Endothelial cell of umbilical vein (primary cell): ENCODE results near the gene FNDC8. TPM values are rescaled to one million over a fixed set of nuclear protein-coding genes. Genes with fewer than 3 reads are reported as not detected.

Source experiments
- BruUV-seq: library from RNA; stranded (reverse); fragments of 400-500 nt; replicated peaks from 2 replicates; lab custom pipeline; 2021; lab: Mats Ljungman, UMichigan
- CTCF ChIA-PET: fragments of 300-600, 350-600 bp; sonication (Branson Sonifier 250); formaldehyde crosslinking; loops from one replicate; lab custom pipeline; 2021; ENCODE audit warnings: antibody characterized with exemption, inconsistent platforms; lab: Charles Lee
- POLR2A ChIA-PET: fragments of 300-600, 350-600 bp; sonication (Branson Sonifier 250); formaldehyde crosslinking; loops from one replicate; lab custom pipeline; 2021; ENCODE audit warnings: antibody characterized with exemption, inconsistent platforms; lab: Charles Lee
- DNase-seq: peaks from one replicate; pipeline ENCODE4 v3.0.0-alpha.2; 2011; ENCODE audit warnings: low read depth, low spot score
- FAIRE-seq: peaks from 2 replicates; lab custom pipeline; 2011; peaks lifted over from hg19 to GRCh38; lab: Jason Lieb, UNC
- H2AFZ ChIP-seq: 2 replicates; pipeline ENCODE4 v1.6.0; 2012; ENCODE audit warnings: low read depth, low read length, control low read depth, inconsistent platforms
- H3K27ac ChIP-seq: 2 replicates; pipeline ENCODE4 v1.5.1; 2011; ENCODE audit warnings: low read depth, mild to moderate bottlenecking, control low read depth, low read length, moderate library complexity; ENCODE audit not compliant: insufficient read depth
- H3K27me3 ChIP-seq, 2 experiments: 2 replicates each; pipeline versions ENCODE4 v1.6.0 to v1.6.1; 2011; ENCODE audit warnings: low read length in 2 of 2, mixed read lengths in 1 of 2; ENCODE audit not compliant: control insufficient read depth in 2 of 2, insufficient read depth in 2 of 2
- H3K36me3 ChIP-seq, 2 experiments: 2 replicates in 1 of 2; 3 replicates in 1 of 2; pipeline ENCODE4 v1.5.1; 2011; ENCODE audit warnings: low read length in 2 of 2, mild to moderate bottlenecking in 1 of 2, moderate library complexity in 1 of 2; ENCODE audit not compliant: control insufficient read depth in 2 of 2, insufficient read depth in 2 of 2; ENCODE audit errors: extremely low read depth in 1 of 2
- H3K4me1 ChIP-seq: 3 replicates; pipeline ENCODE4 v1.5.1; 2011; ENCODE audit warnings: mild to moderate bottlenecking, low read length; ENCODE audit not compliant: control insufficient read depth, insufficient read depth; ENCODE audit errors: extremely low read depth
- H3K4me2 ChIP-seq: 2 replicates; pipeline ENCODE4 v1.6.1; 2011; ENCODE audit warnings: low read length, control low read depth, mixed read lengths; ENCODE audit not compliant: insufficient read depth
- H3K4me3 ChIP-seq, 3 experiments: fragments of 200-600 bp in 1 of 3; sonication (generic), shearing (Covaris generic) in 1 of 3; replicated peaks in 1 of 3; 2 replicates each; pipeline ENCODE4 v1.5.1; 2011 to 2016; ENCODE audit warnings: control low read depth in 3 of 3, low read length in 3 of 3, mild to moderate bottlenecking in 2 of 3, inconsistent platforms in 1 of 3, low read depth in 1 of 3, moderate library complexity in 1 of 3; ENCODE audit not compliant: insufficient read depth in 1 of 3
- H3K79me2 ChIP-seq: 2 replicates; pipeline ENCODE4 v1.6.0; 2012; ENCODE audit warnings: low read length, inconsistent platforms; ENCODE audit not compliant: control insufficient read depth, insufficient read depth
- H3K9ac ChIP-seq: replicated peaks from 2 replicates; pipeline ENCODE3; 2011; ENCODE audit warnings: low read length, control low read depth; ENCODE audit not compliant: insufficient read depth; ENCODE audit errors: extremely low read depth
- H3K9me1 ChIP-seq: replicated peaks from 3 replicates; pipeline ENCODE4 v1.6.0; 2011; ENCODE audit warnings: mild to moderate bottlenecking, low read length; ENCODE audit not compliant: control insufficient read depth, insufficient read depth; ENCODE audit errors: extremely low read depth
- H3K9me3 ChIP-seq: replicated peaks from 2 replicates; pipeline ENCODE4 v1.5.1; 2012; ENCODE audit warnings: low read length, inconsistent platforms; ENCODE audit not compliant: control insufficient read depth, insufficient read depth
- H4K20me1 ChIP-seq: replicated peaks from 2 replicates; pipeline ENCODE3; 2011; ENCODE audit warnings: mild to moderate bottlenecking, low read length; ENCODE audit not compliant: control insufficient read depth, insufficient read depth; ENCODE audit errors: extremely low read depth
- CTCF ChIP-seq, 2 donors: IDR thresholded peaks; 1 replicate in 1 of 2; 2 replicates in 1 of 2; pipeline ENCODE4 v1.5.1; 2011; ENCODE audit warnings: low read length in 2 of 2, mild to moderate bottlenecking in 2 of 2, moderate library complexity in 2 of 2, control low read depth in 1 of 2, inconsistent platforms in 1 of 2, low read depth in 1 of 2; ENCODE audit not compliant: insufficient read depth in 1 of 2; ENCODE audit errors: extremely low read depth in 1 of 2
- GATA2 ChIP-seq: IDR thresholded peaks from 2 replicates; pipeline ENCODE4 v1.7.0; 2011; ENCODE audit warnings: low read depth, mild to moderate bottlenecking, moderate library complexity, mixed read lengths, low read length; ENCODE audit not compliant: insufficient read length, insufficient read depth
- MAX ChIP-seq: IDR thresholded peaks from 2 replicates; pipeline ENCODE4 v1.6.1; 2011; ENCODE audit not compliant: insufficient read depth, insufficient read length
- MYC ChIP-seq: IDR thresholded peaks from one replicate; pipeline ENCODE4 v1.6.1; 2011; ENCODE audit warnings: mild to moderate bottlenecking, low read depth, low read length
- POLR2A ChIP-seq: IDR thresholded peaks from 2 replicates; pipeline ENCODE4 v1.6.1; 2012; ENCODE audit warnings: low read depth, mild to moderate bottlenecking, control low read depth, low read length
- dilution Hi-C: fragments of 300-500 bp; cut with MboI; formaldehyde crosslinking; loops from one replicate; pipeline ENCODE4 v1.15.0; 2019; ENCODE audit warnings: low sequenced_read_pairs; ENCODE audit not compliant: extremely low pct_ligation_motif_present
- intact Hi-C: fragments of 100-400 bp; cut with micrococcal nuclease; formaldehyde crosslinking; loops from one replicate; pipeline ENCODE4 v1.10.0; 2022
- polyA plus RNA-seq, 4 experiments: library from polyadenylated mRNA; depleted of rRNA in 3 of 4; stranded (reverse) in 3 of 4; unstranded in 1 of 4; fragments of >200 nt; gene quantifications; 2 replicates each; pipeline versions ENCODE4 v1.2.1 to v1.2.3, GENCODE V29; 2011 to 2012; ENCODE audit warnings: missing spikeins in 1 of 4
- total RNA-seq: library from RNA; stranded (reverse); gene quantifications from 2 replicates; pipeline ENCODE4 v1.2.3, GENCODE V29; 2021

Gene FNDC8
- total and polyA plus RNA-seq, 2 donors (not counting 3 experiments of a cell fraction or from before 2014, with no cell fraction given): not detected

- no TSS peak for BruUV-seq
- FAIRE-seq: no peak
- POLR2A ChIA-PET: no interaction called here
Observed at GRCh38 chr17:35148144-35148543, 26.7 kb downstream of the FNDC8 start.

More at GRCh38 chr17:35148144-35148543, 26.7 kb downstream of the FNDC8 start:
- no peak overlapping the region for H3K4me2 ChIP-seq
- no peak overlapping the region for H3K9ac ChIP-seq
- no peak for DNase-seq
- no peaks in the 10 kb centered on the region for H4K20me1 ChIP-seq
- H3K79me2 ChIP-seq: no peaks in the 10 kb centered on the region
- dilution Hi-C loops (no loop called here), intact Hi-C loops (loop anchor here (10.0 kb wide), 1 partner anchor 387 kb away; the partner anchor contains the start of gene SLFN12L)
- no peak overlapping the region for H3K27ac ChIP-seq
- no peaks in the 10 kb centered on the region for H3K4me1 ChIP-seq
- H3K36me3 ChIP-seq: no peaks in the 10 kb centered on the region
- peaks cover 4 to 11% of the 10 kb centered on the region in 2 experiments for H3K27me3 ChIP-seq
- no peak overlapping the region for H3K4me3 ChIP-seq
- no peaks in the 10 kb centered on the region for H3K9me3 ChIP-seq
- CTCF ChIA-PET: interaction anchor here (0.8 to 1.4 kb wide), 5 partner anchors 23 to 606 kb away, joined by 3 to 4 read pairs (median 3); no protein-coding TSS in a partner anchor
- H3K9me1 ChIP-seq: no peaks in the 10 kb centered on the region
- TF ChIP-seq CTCF (IDR thresholded peaks at IDR 0.05; ENCODE audit: extremely low read depth in 1 of 2, insufficient read depth in 1 of 2, low read depth in 1 of 2, low read length in 2 of 2): no peak
- TF ChIP-seq GATA2: no peak
- no peak for TF ChIP-seq POLR2A
- TF ChIP-seq MAX: no peak
- no peak for TF ChIP-seq MYC
- no peak overlapping the region for H2AFZ ChIP-seq
